NCI-H82 treated with DMSO at 0.1 percent for 48 hours (cell line): ENCODE data around the gene LRRC52.

ENCODE experiments used
- DNase-seq: peaks from one replicate; lab custom pipeline; 2025; ENCODE audit not compliant: unreplicated experiment; lab: John Stamatoyannopoulos, UW

Gene LRRC52, protein sequence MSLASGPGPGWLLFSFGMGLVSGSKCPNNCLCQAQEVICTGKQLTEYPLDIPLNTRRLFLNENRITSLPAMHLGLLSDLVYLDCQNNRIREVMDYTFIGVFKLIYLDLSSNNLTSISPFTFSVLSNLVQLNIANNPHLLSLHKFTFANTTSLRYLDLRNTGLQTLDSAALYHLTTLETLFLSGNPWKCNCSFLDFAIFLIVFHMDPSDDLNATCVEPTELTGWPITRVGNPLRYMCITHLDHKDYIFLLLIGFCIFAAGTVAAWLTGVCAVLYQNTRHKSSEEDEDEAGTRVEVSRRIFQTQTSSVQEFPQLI

DNA sequence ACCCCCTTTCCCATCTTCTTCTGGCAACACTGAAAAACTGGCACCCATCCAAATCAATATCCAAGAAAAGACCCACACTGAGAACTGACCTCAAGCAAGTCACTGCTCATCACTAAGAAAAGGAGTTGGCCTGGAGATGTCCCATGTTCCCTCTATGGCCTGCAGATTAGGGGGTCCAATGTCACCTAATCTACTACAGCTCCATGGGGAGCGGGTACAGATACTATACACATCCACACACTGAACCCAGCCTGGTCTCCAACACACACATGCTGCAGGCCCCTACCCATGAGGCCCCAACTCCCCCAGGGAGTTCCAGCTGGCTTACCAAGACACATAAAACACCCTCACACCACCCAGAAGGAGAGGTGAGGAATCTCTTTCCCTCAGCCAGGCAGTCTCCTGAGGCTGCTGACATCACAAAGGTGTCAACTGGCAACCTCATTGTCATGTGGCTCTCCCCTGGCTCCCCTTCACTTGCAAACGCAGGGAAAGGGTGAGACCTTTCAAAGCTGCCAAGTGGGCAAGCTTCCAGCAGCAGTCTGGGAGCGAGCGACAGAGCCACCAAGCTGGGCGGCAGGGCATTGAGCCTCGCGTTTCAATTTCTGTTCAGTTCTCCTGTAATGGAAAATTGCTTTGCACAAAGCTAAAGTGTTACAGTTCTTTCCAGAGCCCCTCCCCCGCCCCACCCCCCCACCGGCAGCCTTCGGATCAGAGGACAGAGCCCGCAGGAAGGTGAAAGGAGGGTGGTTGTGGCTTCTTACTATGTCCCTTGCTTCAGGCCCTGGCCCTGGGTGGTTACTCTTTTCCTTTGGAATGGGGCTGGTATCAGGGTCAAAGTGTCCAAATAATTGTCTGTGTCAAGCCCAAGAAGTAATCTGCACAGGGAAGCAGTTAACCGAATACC is at the start of gene LRRC52:
Gene LRRC52, plus strand, starts transcription at position 469 of the 907 bp plus-strand sequence. Its CDS starts 297 bp downstream, at position 766.
- no peak for DNase-seq

DNA sequence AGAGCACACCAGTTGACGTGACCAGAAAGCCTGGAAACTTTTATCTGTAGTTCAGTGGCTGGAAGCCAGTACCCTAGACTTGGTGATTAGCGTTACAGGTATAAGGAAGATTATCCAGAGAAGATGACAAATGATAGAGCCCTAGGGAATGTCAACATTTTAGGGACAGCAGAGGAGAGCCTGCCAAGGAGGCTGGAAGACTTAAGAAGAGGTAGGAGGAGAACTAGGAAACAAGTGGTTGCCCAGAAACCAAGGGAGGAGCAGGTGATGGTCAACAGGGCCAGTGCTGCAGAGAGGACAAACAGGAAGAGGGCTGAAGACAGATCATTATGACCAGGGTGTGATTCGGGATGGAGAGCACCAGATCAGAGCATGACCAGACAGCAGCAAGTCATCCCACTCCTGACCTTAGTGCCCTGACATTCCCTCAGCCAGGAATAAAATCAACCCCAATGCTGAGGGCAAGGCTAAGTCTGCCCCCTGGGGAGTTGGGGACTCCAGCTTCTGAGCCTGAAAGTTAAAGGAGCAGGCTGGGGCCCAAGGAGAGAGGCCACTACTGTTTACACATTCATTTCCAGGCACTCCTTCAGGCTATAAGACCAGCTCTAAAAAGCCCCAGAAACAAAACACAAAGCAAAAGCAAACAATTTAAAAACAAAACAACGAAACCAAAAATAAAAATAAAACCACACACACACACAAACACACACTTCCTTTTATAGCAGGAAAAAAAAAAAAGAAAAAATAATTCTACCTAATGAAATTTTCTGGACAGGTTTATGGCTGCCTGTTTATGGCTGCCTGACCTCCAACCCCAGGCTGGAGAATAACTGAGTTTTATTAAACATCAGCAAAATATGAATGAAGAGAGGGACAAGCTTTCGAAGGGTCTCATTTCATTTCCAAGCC is 48.6 kb upstream of the LRRC52 start:
- peak; percentile 41 for DNase-seq

DNA sequence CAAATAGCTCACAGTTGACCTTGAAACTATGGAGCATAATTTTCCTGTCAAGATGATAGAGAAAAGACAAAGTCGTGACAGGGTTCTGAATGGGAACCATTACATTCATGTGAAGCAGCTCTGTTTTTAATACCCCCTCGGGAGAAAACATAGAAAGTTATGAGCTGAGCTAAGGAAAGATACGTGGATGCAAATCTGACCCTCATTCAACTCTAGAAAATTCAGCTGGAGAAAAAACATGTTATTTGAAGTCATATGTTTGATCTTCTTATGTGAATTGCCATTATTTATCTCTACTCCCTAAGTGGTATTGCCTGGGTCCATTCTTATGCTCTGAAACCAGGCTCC is 48.0 kb upstream of the LRRC52 start:
- no peak for DNase-seq

DNA sequence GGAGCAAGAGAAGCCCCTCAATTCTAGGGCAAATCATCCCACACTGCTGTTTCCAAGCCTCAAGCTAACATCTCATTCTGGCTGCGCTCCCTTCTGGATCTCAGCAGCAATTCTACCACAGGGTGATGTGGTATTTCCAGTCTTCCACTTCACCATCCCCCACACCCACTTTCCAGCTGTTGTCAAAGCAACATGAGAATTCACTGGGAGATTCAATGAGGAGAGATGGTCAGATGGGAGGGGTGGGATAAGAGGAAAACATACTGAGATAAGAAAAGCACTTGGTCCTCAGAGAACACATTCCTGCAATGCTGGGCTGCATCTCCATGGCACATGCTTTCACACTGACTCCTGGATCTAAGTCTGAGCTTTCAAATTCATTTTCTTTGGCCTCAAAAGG is 47.3 kb upstream of the LRRC52 start:
- no peak for DNase-seq

DNA sequence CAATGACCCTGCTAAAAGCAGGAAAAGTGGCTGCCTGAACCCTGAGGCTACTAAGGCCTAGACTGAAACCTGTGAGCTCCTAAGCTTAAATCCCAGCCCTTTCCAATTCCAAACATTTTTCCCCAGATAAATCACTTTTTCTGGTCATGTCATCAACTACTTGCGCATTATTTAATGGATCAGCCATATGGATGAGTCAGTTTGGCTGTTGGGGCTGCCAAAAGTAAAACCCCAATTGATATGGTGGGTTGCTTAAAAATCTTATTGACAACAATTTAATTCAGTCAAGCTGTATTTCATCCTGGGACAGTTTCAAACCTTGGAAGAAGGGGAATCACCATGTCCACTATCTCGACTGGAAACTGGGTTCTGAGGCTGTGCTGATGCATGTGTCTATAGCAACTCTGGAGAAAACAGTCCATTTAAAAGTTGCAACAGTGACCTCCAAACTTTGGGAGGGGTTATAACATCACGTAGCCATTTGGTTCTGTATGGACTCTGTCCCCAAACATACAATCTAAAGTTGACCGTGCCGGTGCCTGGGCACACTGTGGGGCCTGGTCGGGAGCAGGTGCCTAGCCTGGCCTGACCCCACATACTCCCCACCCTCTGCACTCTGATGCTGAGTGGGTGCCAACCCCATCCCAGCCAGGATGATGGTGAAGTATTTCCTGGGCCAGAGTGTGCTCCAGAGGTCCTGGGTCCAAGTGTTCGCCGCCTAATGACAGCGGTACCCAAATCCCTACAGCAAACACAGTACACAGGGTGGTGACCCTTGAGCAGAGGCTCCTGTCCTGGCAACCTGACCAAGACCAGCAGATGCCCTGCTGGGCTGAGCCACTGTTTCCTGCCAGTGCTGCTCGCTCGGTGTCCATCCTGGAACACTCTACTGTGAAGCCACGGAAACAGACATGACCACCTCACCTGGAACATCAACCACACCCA is 46.5 kb upstream of the LRRC52 start:
- no peak for DNase-seq

DNA sequence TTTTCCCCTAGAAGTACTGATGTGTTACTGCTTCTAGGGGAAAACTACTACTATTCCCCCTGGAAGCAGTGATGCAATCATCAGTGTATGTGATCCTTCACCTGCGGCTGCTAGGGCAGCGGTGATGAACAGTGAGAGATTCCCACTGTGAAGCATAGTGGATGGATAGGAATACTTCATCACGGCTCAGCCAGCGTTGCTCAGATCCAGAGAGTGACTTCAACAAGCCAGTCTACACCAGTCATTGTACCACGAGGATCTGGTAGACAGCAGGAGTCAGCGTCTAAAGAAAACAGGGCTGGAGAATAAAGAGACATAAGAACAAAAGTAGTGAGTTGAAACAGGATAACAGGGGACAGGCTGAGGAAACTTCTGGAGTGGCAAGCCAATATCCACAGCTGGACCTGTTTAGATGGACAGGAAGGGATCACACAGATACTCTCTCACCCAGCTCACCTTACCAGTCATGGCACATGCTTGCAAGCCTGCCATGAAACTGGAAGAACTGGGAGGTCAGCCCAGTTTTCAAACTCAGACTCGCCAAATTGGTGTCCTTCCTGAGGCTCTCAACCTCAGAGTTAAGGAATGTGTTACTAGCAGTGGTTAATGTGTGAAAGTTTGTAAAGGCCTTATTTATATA is 42.4 kb upstream of the LRRC52 start:
- no peak for DNase-seq

DNA sequence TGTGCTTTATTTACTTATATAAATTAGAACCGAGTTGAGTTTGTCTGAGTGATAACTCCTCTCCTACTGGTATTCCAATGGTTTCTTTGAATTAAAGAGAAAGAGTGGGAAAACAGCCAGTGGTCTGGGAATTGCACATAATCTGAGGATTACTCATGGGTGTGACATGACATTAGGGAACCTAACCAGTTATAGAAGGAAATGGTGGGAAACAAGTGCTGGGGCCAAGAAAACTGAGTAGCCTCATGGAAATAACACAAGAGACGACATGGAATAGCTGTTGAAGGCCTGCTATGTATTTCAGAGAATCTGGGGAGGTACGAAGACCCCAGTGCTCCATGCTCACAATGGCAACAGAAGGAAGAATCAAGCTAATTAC is 41.8 kb upstream of the LRRC52 start:
- no peak for DNase-seq

DNA sequence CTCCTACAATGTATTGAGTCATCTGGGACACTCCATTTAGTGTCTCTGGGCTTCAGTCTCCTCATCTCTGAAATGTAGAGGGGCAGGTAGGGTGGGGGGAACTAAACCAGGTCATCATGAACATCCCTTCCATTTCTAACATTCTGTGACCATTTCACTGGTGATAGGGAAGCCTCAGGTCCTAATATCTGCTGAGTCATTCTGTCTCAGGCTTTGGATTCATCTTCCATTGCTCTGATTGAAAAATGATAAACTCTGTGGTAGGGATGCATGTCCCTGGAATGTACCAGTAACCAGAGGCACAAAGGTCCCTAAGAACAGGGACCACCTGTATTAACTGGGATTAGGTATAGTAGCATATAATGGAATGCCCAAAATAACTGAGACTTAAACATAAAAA is 36.2 kb upstream of the LRRC52 start:
- DNase-seq, result no peak

DNA sequence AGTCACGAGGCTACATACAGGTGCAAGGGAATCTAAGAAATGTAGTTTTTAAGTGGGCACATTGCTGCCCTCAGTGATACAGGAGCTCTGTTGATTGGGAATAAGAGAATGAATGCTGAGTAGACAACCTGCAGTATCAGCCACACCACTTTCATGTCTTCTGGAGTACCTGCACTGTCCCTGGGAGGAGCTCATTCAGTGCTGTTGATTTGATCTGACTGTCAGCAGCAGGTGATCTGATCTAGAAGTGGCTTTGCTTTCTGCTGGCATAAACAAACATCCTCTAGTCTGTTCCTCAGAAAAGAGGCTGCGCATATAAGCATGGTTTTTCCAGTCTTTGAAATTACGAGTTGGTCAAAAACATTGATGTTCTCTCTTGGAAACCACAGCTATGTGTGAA is 35.5 kb upstream of the LRRC52 start:
- DNase-seq, result no peak

DNA sequence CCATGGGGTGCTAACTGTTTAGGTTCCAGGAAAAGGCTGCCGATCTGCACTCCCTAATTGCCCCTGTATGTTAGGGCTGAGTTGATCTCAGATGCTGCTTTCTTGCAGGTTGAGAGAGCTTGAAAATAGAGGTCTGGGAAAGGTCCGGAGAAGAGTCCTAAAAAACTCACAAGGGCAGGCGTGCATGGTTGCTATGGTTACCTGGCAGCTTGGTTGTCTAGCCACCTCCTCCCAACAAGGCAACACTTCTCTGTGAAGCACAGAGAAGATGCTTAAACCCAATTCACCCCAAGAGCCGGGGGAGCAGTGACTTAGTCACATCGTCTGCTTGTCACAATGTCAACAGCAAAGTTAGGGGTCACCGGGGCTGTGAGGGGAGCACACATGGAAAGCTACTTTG is 31.0 kb upstream of the LRRC52 start:
- no peak for DNase-seq

DNA sequence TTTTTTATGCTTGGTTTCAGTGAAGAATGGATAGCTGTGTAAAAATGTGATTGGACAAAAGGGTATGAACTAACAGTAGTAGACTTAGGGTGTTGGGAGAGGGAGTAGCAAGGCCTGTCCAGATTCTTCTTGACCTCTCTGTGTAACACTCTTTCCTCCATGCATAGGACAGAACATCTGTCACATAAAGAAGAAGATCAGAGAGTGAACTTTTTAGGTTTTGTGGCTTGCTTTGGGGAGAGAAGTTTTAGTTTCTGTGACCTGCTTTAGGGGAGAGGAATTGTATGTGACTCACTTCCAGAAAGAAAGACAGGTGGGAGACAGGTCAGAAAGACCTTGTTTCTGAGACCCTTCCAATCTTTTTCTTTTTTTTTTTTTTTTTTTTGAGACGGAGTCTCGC is 27.3 kb upstream of the LRRC52 start:
- DNase-seq, result no peak

DNA sequence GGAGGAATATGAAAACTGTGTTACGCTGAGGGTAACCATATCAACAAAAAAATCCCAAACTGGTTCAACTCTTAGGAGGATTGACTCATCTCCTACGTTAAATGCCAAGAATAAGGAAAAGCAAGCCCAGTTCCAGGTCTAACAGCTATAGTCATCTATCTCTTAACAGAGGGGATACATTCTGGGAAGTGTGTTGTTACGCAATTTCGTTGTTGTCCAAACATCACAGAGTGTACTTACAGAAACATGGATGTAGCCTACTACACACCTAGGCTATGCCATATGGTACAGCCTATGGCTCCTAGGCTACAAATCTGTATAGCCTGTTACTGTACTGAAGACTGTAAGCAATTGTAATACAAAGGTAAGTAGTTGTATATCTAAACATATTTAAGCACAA is 23.2 kb upstream of the LRRC52 start:
- DNase-seq, result no peak

DNA sequence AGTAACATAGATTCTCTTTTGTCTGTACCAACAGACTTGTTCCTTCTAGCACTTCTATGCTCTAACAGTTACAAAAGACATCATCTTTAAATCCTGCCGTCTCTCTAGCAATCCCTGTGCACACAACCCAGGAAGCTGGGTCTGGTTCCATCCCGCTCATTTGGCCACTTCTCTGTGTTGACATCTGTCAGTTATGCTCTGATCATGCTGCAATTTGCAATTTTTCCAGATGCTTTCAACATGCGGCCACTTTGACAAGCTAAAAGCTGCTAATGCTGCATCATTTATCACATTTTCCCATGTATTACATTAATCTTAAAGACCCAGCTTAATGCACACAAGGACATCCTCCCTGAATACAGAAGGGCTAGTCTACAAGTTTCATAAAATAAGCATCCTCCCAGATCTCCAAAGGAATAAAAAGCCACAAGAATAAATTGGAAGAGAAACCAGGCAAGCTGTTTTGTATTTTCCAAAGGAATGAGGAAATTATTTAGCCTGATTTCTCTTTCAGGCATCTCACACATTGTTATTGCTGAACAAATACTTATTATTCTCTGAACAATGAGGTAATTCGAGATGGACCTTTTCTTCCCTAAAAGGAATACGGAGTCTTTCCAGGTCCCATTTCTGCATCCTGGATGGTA is 19.0 kb upstream of the LRRC52 start:
- DNase-seq, result no peak

DNA sequence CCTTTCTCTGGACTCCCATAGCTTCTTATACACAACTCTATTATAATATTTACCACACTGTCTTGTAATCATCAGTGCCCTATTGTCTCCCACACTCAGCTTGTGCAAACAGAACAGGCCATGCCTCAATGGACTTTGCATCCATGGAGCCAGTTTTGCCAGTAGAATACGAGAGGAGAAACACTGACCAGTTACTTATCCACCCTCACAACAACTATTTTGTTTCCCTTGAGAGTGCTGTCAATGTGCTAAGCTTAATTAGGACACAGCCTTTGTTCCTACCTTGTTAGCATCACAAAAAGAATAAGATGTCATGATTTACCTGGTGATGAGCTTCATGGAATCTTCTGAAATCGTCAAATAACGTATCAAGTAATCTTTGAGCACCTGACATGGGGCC is 18.1 kb upstream of the LRRC52 start:
- DNase-seq, result no peak

DNA sequence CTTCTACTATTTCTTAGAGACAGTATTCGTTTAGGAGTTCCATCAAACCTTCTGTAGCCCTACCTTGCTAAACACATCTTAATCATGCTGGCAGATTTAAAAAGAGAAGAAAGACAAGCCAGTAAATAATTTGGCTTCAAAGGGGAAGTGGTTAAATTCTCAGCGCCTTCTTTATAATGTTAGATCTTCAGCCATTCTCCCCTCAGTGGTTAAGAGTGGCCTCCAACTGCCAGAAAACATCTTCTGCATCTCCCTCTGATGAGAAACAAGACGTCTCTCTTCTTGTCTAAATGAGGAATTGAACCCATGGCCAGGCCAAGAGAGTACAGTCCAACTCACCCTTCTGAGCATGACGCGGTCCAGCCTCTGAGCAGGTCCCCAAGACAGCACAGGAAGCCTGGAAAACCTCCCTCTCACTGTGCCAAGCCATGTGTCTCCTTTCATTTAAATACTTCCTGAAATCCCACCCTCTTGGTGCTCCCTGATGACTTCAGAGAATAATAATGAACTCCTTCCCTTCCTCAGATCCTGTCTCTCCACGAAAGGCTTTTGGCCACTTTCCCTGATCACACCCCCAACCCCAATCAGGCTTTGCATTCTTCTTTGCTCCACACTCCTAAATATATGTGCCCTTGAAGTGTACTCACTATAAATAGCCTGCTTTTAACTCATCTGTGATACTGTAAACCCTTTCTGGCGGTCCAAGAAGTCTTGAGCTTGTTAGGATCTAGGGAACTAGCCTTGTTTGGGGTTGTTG is 16.4 kb upstream of the LRRC52 start:
- no peak for DNase-seq

DNA sequence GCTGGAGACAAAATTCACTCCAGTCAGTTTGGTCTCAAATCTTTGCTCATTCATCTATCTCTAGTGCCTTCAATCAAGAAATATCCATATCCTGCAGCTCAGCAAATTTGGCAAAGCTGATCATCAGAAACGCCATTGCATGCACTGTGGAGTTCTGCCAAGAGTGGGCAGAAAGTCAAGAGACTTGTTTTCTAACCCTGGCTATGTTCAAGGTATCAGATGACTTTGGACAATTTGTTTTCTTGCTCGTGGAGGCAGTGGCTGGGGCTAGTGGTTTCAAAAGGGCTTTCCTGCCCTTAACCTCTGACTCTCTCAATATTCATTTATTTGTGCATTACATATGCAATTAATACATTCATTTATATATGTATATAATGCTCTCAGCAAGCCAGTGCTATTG is 12.8 kb upstream of the LRRC52 start:
- no peak for DNase-seq

DNA sequence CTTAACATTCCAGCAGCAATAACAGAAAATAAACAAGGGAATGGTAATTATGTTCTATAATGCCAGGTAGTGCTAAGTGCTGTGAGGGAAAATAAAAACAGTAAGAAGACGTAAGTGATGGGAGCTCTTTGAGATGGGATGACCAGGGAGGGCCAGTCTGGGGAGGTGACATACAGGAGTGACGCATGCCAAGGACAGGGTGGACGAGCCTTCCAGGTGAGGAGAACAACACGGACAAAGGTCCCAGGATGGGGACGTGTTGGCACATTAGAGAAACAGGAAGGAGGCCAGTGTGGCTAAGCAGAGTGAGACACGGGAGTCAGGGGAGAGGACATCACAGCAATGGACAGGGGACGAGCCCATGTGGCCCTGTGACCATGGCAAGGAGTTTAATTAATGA is 11.7 kb upstream of the LRRC52 start:
- DNase-seq, result no peak

DNA sequence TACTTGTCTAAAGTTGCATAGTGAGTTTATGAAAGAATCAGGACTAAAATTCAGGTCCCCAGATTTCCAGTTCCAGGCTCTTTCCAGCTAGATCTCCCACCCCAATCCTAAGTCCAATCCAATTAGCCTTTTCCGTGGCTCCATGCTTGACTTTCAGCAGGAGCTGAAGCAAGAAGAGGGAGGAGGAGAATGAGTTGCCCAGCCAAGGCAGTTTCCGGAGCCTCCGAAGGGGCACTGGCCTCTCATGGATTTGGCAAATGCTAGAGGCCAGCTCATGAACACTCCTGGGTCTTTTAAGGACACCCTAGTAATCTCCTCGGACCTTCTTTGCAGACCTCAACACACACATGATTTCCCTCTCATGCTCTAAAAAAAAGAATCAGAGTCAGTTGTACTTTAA is 10.5 kb upstream of the LRRC52 start:
- DNase-seq, result peak; percentile 64

DNA sequence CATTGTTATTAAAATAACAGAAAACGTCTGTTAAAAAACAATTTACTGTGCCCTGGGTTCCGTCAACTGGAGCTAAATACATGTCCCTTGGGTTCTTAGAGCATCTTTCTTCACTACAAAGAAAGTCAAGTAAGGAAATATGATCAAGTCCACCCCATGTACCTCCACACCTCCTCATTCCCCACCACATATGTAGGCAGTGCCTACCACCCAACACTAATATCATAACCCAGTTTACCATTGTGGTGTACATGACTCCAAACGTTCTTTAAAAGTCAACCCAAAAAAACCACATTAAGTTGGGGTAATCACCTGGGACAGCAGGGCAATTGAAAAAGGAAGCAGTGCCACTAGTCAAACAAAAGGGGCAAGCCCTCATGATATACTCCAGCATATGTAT is 7.8 kb upstream of the LRRC52 start:
- no peak for DNase-seq
